ENCODE data around the gene ZNF428. TPM values are rescaled to one million over a fixed set of nuclear protein-coding genes. Genes with fewer than 3 reads are reported as not detected.

Gene ZNF428
- total RNA-seq, 1 experiment from 2014 or later: 39.6 TPM

DNA sequence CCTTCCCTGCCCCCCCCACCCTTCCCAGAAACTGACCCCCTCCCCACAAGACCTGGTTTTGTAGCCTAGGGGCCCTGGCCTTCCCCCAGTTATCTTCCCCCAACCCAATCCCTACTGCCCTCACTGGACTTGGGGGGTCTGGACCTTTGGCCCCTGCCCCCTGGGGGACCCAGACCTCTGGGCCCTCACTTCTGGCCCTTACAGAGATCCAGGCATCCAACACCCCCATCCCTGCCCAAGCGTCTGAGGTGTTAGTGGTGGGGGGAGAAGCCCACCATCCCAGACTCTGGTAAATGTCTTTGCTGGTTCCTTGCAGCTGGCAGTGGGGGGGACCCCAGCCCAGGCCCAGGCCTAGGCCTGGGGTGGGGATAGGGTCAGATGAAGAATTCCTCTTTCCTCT lies 3.5 kb upstream of the ZNF428 start:
- Histone ChIP-seq H3K79me2 (ENCODE audit: insufficient read depth, low read length) (peaks cover 13% of the 10 kb centered on the region), H3K27ac (ENCODE audit: low read depth, low read length) (no peak overlapping the region; the same call in 1 of the 2 replicates), H3K4me3 (replicated peaks in 1 of 2; ENCODE audit: low read depth in 1 of 2, low read length in 2 of 2) (no peak overlapping the region), H3K9ac (ENCODE audit: low read length) (no peak overlapping the region), H3K36me3 (ENCODE audit: control insufficient read depth in 1 of 2, insufficient read depth in 2 of 2, low read length in 2 of 2) (no peaks in the 10 kb centered on the region), H4K20me1 (ENCODE audit: insufficient read depth) (no peaks in the 10 kb centered on the region), H3K9me3 (ENCODE audit: control insufficient read depth in 1 of 2, insufficient read depth in 1 of 2, low read depth in 1 of 2, low read length in 2 of 2) (no peaks in the 10 kb centered on the region), H2AFZ (ENCODE audit: low read depth, low read length, poor library complexity, severe bottlenecking) (no peak overlapping the region), H3K4me1 (ENCODE audit: control insufficient read depth in 1 of 2, insufficient read depth in 2 of 2, low read length in 2 of 2) (peaks cover 19 to 39% of the 10 kb centered on the region in 2 experiments), H3K27me3 (ENCODE audit: insufficient read depth, low read length) (no peaks in the 10 kb centered on the region), H3K9me2 (ENCODE audit: insufficient read depth) (no peaks in the 10 kb centered on the region), H3K4me2 (ENCODE audit: low read length) (no peak overlapping the region)
- no TSS peak for BruUV-seq (replicated peaks)
- DNase-seq (ENCODE audit: low read depth, low spot score) (no peak), ATAC-seq (no peak)
- intact Hi-C loops (cut with micrococcal nuclease): no loop called here
- ChIA-PET RAD21 (ENCODE audit: low non-redundant PET in 1 of 2, low total read pairs in 2 of 2, uncharacterized antibody in 2 of 2, unreplicated experiment in 2 of 2) (no interaction called here), POLR2A (interaction anchor here (1.2 kb wide), 1 partner anchor 27 kb away, joined by 4 read pairs; the partner anchor contains the start of genes IRGQ and ZNF576), CTCF (no interaction called here)
- TF ChIP-seq, protein P1, sequence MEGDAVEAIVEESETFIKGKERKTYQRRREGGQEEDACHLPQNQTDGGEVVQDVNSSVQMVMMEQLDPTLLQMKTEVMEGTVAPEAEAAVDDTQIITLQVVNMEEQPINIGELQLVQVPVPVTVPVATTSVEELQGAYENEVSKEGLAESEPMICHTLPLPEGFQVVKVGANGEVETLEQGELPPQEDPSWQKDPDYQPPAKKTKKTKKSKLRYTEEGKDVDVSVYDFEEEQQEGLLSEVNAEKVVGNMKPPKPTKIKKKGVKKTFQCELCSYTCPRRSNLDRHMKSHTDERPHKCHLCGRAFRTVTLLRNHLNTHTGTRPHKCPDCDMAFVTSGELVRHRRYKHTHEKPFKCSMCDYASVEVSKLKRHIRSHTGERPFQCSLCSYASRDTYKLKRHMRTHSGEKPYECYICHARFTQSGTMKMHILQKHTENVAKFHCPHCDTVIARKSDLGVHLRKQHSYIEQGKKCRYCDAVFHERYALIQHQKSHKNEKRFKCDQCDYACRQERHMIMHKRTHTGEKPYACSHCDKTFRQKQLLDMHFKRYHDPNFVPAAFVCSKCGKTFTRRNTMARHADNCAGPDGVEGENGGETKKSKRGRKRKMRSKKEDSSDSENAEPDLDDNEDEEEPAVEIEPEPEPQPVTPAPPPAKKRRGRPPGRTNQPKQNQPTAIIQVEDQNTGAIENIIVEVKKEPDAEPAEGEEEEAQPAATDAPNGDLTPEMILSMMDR (IDR thresholded peaks at IDR 0.05 in 2 of 3, conservative IDR thresholded peaks at IDR 0.05 in 1 of 3; ENCODE audit: borderline replicate concordance in 1 of 3, insufficient read depth in 1 of 3, low read depth in 2 of 3, low read length in 2 of 3): no peak
- TF ChIP-seq ELF1 (IDR thresholded peaks at IDR 0.05; ENCODE audit: borderline replicate concordance, low read depth) (no peak), POLR2A (IDR thresholded peaks at IDR 0.05; ENCODE audit: borderline replicate concordance, extremely low read depth, insufficient read depth, insufficient read length) (no peak), JUND (IDR thresholded peaks at IDR 0.05) (no peak), EZH2 (IDR thresholded peaks at IDR 0.05) (no peak), SIN3A (IDR thresholded peaks at IDR 0.05; ENCODE audit: low read depth) (no peak), FOSL1 (IDR thresholded peaks at IDR 0.05; ENCODE audit: low read depth) (no peak), POLR2AphosphoS5 (IDR thresholded peaks at IDR 0.05; ENCODE audit: low read depth, low read length) (no peak), SRF (IDR thresholded peaks at IDR 0.05; ENCODE audit: low read depth) (no peak), SP1 (IDR thresholded peaks at IDR 0.05; ENCODE audit: low read depth) (no peak), RAD21 (IDR thresholded peaks at IDR 0.05; ENCODE audit: low read depth) (no peak)
- TF ChIP-seq, protein P2, sequence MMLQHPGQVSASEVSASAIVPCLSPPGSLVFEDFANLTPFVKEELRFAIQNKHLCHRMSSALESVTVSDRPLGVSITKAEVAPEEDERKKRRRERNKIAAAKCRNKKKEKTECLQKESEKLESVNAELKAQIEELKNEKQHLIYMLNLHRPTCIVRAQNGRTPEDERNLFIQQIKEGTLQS (IDR thresholded peaks at IDR 0.05): no peak
- TF ChIP-seq, protein P3, sequence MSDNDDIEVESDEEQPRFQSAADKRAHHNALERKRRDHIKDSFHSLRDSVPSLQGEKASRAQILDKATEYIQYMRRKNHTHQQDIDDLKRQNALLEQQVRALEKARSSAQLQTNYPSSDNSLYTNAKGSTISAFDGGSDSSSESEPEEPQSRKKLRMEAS (IDR thresholded peaks at IDR 0.05): no peak

Data from HCT116 (cell line).